ENCODE data around the gene TMEM80. TPM values are rescaled to one million over a fixed set of nuclear protein-coding genes. Genes with fewer than 3 reads are reported as not detected.

The TMEM80 gene
- total RNA-seq, 1 experiment from 2014 or later: 10.8 TPM

GRCh38 chr11:665062-665703, 30.4 kb upstream of the TMEM80 start:
- no peak for TF ChIP-seq EZH2phosphoT487 (IDR thresholded peaks at IDR 0.05; ENCODE audit: borderline replicate concordance, low read length)
- TF ChIP-seq CTCF (conservative IDR thresholded peaks at IDR 0.05; ENCODE audit: low read depth, low read length): no peak
- no peak for TF ChIP-seq EZH2 (IDR thresholded peaks at IDR 0.05; ENCODE audit: low read length, unreplicated experiment)
- intact Hi-C loops (cut with micrococcal nuclease): no loop called here
- Histone ChIP-seq H3K9ac (ENCODE audit: low read length) (no peak overlapping the region), H4K20me1 (ENCODE audit: low read length) (no peaks in the 10 kb centered on the region), H3K9me2 (replicated peaks; ENCODE audit: low read length) (no peaks in the 10 kb centered on the region), H3K9me3 (ENCODE audit: low read length) (no peaks in the 10 kb centered on the region), H3K36me3 (ENCODE audit: low read depth, low read length) (peaks cover 2% of the 10 kb centered on the region; the same call in 1 of the 2 replicates), H3K79me2 (ENCODE audit: low read length) (no peaks in the 10 kb centered on the region), H3K4me2 (ENCODE audit: low read length) (no peak overlapping the region), H3K4me1 (ENCODE audit: insufficient read depth, low read length) (no peaks in the 10 kb centered on the region), H3K27me3 (ENCODE audit: low read length) (no peaks in the 10 kb centered on the region), H3K27ac (ENCODE audit: low read length) (no peak overlapping the region), H3K4me3 (ENCODE audit: low read length) (no peak overlapping the region), H3F3A (ENCODE audit: low read length, unreplicated experiment) (no peaks in the 10 kb centered on the region), H2AFZ (ENCODE audit: low read length) (no peak overlapping the region)
- ChIA-PET POLR2A (ENCODE audit: unreplicated experiment) (no interaction called here), CTCF (no interaction called here)
- DNase-seq (no peak), ATAC-seq (no peak)
- no TSS peak for BruUV-seq (replicated peaks)

GRCh38 chr11:665704-666281, 29.8 kb upstream of the TMEM80 start:
- H3K27me3 ChIP-seq (ENCODE audit: low read length): no peaks in the 10 kb centered on the region
- ChIA-PET POLR2A (ENCODE audit: unreplicated experiment) (no interaction called here), CTCF (no interaction called here)
- no peaks in the 10 kb centered on the region for H4K20me1 ChIP-seq (ENCODE audit: low read length)
- DNase-seq: no peak
- H2AFZ ChIP-seq (ENCODE audit: low read length): no peak overlapping the region
- H3K9ac ChIP-seq (ENCODE audit: low read length): no peak overlapping the region
- peaks cover 2% of the 10 kb centered on the region; the same call in 1 of the 2 replicates for H3K36me3 ChIP-seq (ENCODE audit: low read depth, low read length)
- no peak overlapping the region for H3K27ac ChIP-seq (ENCODE audit: low read length)
- H3F3A ChIP-seq (ENCODE audit: low read length, unreplicated experiment): no peaks in the 10 kb centered on the region
- H3K79me2 ChIP-seq (ENCODE audit: low read length): no peaks in the 10 kb centered on the region
- no peak overlapping the region for H3K4me3 ChIP-seq (ENCODE audit: low read length)
- BruUV-seq (replicated peaks): no TSS peak
- intact Hi-C loops (cut with micrococcal nuclease): no loop called here
- H3K9me2 ChIP-seq (replicated peaks; ENCODE audit: low read length): no peaks in the 10 kb centered on the region
- no peaks in the 10 kb centered on the region for H3K4me1 ChIP-seq (ENCODE audit: insufficient read depth, low read length)
- H3K9me3 ChIP-seq (ENCODE audit: low read length): no peaks in the 10 kb centered on the region
- no peak for ATAC-seq
- no peak for TF ChIP-seq EZH2 (IDR thresholded peaks at IDR 0.05; ENCODE audit: low read length, unreplicated experiment)
- TF ChIP-seq EZH2phosphoT487 (IDR thresholded peaks at IDR 0.05; ENCODE audit: borderline replicate concordance, low read length): no peak
- no peak for TF ChIP-seq CTCF (conservative IDR thresholded peaks at IDR 0.05; ENCODE audit: low read depth, low read length)
- H3K4me2 ChIP-seq (ENCODE audit: low read length): no peak overlapping the region

- Histone ChIP-seq H2AFZ (ENCODE audit: low read length) (no peak overlapping the region), H3K36me3 (ENCODE audit: low read depth, low read length) (peaks cover 19% of the 10 kb centered on the region), H3K4me3 (ENCODE audit: low read length) (no peak overlapping the region), H3K27ac (ENCODE audit: low read length) (no peak overlapping the region), H3K9me3 (ENCODE audit: low read length) (no peaks in the 10 kb centered on the region), H3K27me3 (ENCODE audit: low read length) (no peaks in the 10 kb centered on the region), H3K4me2 (ENCODE audit: low read length) (no peak overlapping the region), H3K9ac (ENCODE audit: low read length) (no peak overlapping the region), H3F3A (ENCODE audit: low read length, unreplicated experiment) (no peaks in the 10 kb centered on the region), H3K4me1 (ENCODE audit: insufficient read depth, low read length) (no peaks in the 10 kb centered on the region), H3K9me2 (replicated peaks; ENCODE audit: low read length) (no peaks in the 10 kb centered on the region), H4K20me1 (ENCODE audit: low read length) (no peaks in the 10 kb centered on the region), H3K79me2 (ENCODE audit: low read length) (no peaks in the 10 kb centered on the region)
- BruUV-seq (replicated peaks): no TSS peak
- TF ChIP-seq EZH2phosphoT487 (IDR thresholded peaks at IDR 0.05; ENCODE audit: borderline replicate concordance, low read length) (no peak), CTCF (conservative IDR thresholded peaks at IDR 0.05; ENCODE audit: low read depth, low read length) (no peak), EZH2 (IDR thresholded peaks at IDR 0.05; ENCODE audit: low read length, unreplicated experiment) (no peak)
- POLR2A ChIA-PET (ENCODE audit: unreplicated experiment): no interaction called here
- DNase-seq (no peak), ATAC-seq (no peak)
- intact Hi-C loops (cut with micrococcal nuclease): no loop called here
- CTCF ChIA-PET: no interaction called here
Observed at GRCh38 chr11:673866-674265, 21.8 kb upstream of the TMEM80 start.

Data from PC-3 (cell line).